ENCODE measurements around the gene TANGO2. TPM values are rescaled to one million over a fixed set of nuclear protein-coding genes. Genes with fewer than 3 reads are reported as not detected.

The TANGO2 gene
- total and polyA plus RNA-seq, 9 of the 15 experiments (the other 6 are each of a cell fraction or from before 2014, with no cell fraction given): 15.5 to 94.9 (median 70.1) TPM

DNA sequence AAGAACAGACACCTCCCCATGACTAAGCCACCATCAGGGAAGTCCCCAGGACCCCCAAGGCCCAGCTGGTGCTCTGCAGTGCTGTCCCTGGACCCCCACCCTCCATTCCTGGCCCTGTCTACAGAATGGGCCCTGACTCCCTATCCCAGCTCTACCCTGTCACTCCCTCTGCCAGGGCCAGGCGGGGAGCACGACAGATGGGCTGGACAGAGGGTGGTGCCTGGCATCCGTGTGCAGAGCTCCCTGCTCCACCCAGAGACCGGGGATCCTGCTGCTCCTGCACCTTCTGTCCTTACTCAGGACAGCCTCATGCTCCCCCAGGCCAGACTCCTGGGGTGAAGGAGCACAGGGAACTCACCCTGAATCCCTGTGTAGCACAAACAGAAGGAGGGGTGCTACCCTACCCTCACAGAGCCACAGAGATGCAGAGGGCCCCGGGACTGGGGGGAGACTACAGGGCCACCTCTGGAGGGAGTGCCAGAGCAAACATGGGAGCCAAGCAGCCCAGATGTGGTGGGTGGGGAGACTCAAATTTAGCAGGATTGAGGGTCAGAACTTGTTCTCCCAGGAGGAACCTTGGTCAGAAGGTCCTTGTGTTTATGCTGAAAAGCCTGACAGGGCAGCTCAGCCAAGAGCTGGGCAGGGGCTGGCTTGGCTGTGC lies 6.3 kb upstream of the TANGO2 start:
- DNase-seq (ENCODE audit: extremely low read depth in 1 of 4, low spot score in 3 of 4) (no peak), FAIRE-seq (no peak), ATAC-seq (no peak)
- H3K4me1 ChIP-seq (replicated peaks in 1 of 2; ENCODE audit: control insufficient read depth in 2 of 2, insufficient read depth in 2 of 2, low read length in 2 of 2): peaks cover 52 to 78% of the 10 kb centered on the region in 2 experiments
- H3K9me3 ChIP-seq (replicated peaks; ENCODE audit: control insufficient read depth, insufficient read depth, low read depth, low read length): no peaks in the 10 kb centered on the region
- H4K20me1 ChIP-seq (replicated peaks; ENCODE audit: control insufficient read depth, insufficient read depth, low read length): peaks cover 6% of the 10 kb centered on the region; the same call in 1 of the 2 replicates
- peaks cover 0 to 8% of the 10 kb centered on the region in 2 experiments; a peak in 2 of 5 replicates for H3K27me3 ChIP-seq (ENCODE audit: control insufficient read depth in 2 of 2, insufficient read depth in 2 of 2, low read length in 2 of 2)
- H2AFZ ChIP-seq (ENCODE audit: low read depth, low read length): no peak overlapping the region
- POLR2A ChIA-PET: interaction anchor here (0.5 to 10.0 kb wide), 18 partner anchors 7 to 214 kb away, joined by 3 to 120 read pairs (median 4); partner anchors contain the start of gene TANGO2
- peak overlapping the region in 1 of 2 experiments; percentile 87; a peak in 2 of 4 replicates for H3K9ac ChIP-seq (ENCODE audit: insufficient read depth in 1 of 2, low read depth in 2 of 2, low read length in 2 of 2)
- intact Hi-C loops (cut with micrococcal nuclease): no loop called here
- no peak overlapping the region for H3K4me3 ChIP-seq
- CTCF ChIA-PET (ENCODE audit: low intra/inter-chr PET ratio): interaction anchor here (0.9 to 5.7 kb wide), 2 partner anchors 44 to 115 kb away, joined by 3 to 109 read pairs; no protein-coding TSS in a partner anchor
- H3K4me2 ChIP-seq (ENCODE audit: insufficient read depth, low read length): peak overlapping the region; percentile 85; the same call in 1 of the 2 replicates
- 79% methylated on average over 5 of the region's 5 CpGs for WGBS (ENCODE audit: insufficient coverage, low coverage, missing lambda C conversion rate)
- H3K27ac ChIP-seq (ENCODE audit: extremely low read depth, low read depth, low read length): no peak overlapping the region
- BruUV-seq (replicated peaks): no TSS peak
- H3K79me2 ChIP-seq (ENCODE audit: control insufficient read depth, insufficient read depth, low read length): peaks cover 43% of the 10 kb centered on the region
- in situ Hi-C loops (cut with MboI): loop anchor here (5.0 kb wide), 1 partner anchor 42 kb away; no protein-coding TSS in a partner anchor
- H3K36me3 ChIP-seq (ENCODE audit: control insufficient read depth, insufficient read depth, low read length): peaks cover 13% of the 10 kb centered on the region; the same call in 2 of the 3 replicates
- peaks cover 29% of the 10 kb centered on the region for H3K9me1 ChIP-seq (ENCODE audit: control insufficient read depth, insufficient read depth, low read length)
- no peak for TF ChIP-seq ZZZ3 (IDR thresholded peaks at IDR 0.05)
- TF ChIP-seq TCF15 (CRISPR knock-in tag; IDR thresholded peaks at IDR 0.05): peak; percentile 81; the same call in 1 of the 2 replicates
- no peak for TF ChIP-seq CEBPB (tag; IDR thresholded peaks at IDR 0.05)
- TF ChIP-seq ZNF184 (CRISPR knock-in tag; IDR thresholded peaks at IDR 0.05): no peak
- no peak for TF ChIP-seq HMG20B (CRISPR knock-in tag; IDR thresholded peaks at IDR 0.05)
- TF ChIP-seq, protein P1, sequence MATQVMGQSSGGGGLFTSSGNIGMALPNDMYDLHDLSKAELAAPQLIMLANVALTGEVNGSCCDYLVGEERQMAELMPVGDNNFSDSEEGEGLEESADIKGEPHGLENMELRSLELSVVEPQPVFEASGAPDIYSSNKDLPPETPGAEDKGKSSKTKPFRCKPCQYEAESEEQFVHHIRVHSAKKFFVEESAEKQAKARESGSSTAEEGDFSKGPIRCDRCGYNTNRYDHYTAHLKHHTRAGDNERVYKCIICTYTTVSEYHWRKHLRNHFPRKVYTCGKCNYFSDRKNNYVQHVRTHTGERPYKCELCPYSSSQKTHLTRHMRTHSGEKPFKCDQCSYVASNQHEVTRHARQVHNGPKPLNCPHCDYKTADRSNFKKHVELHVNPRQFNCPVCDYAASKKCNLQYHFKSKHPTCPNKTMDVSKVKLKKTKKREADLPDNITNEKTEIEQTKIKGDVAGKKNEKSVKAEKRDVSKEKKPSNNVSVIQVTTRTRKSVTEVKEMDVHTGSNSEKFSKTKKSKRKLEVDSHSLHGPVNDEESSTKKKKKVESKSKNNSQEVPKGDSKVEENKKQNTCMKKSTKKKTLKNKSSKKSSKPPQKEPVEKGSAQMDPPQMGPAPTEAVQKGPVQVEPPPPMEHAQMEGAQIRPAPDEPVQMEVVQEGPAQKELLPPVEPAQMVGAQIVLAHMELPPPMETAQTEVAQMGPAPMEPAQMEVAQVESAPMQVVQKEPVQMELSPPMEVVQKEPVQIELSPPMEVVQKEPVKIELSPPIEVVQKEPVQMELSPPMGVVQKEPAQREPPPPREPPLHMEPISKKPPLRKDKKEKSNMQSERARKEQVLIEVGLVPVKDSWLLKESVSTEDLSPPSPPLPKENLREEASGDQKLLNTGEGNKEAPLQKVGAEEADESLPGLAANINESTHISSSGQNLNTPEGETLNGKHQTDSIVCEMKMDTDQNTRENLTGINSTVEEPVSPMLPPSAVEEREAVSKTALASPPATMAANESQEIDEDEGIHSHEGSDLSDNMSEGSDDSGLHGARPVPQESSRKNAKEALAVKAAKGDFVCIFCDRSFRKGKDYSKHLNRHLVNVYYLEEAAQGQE (IDR thresholded peaks at IDR 0.05; ENCODE audit: borderline replicate concordance): no peak
- TF ChIP-seq, protein P1 (CRISPR knock-in tag; IDR thresholded peaks at IDR 0.05; ENCODE audit: low read depth): 0 out of 2 replicates have a peak, but pooled peaks have one; percentile 33
- TF ChIP-seq SMC3 (conservative IDR thresholded peaks at IDR 0.05; ENCODE audit: insufficient read depth, low read depth, low read length): 0 out of 2 replicates have a peak, but pooled peaks have one; percentile 17
- no peak for TF ChIP-seq HMGN3 (IDR thresholded peaks at IDR 0.05; ENCODE audit: borderline replicate concordance, extremely low read depth, insufficient read length, low read depth, low read length)
- no peak for TF ChIP-seq TARDBP (IDR thresholded peaks at IDR 0.05)
- TF ChIP-seq THAP12 (CRISPR knock-in tag; IDR thresholded peaks at IDR 0.05): peak; percentile 26; the same call in 1 of the 2 replicates

All from K562 (cell line).